BE2C (cell line): ENCODE results near the gene ECE2. TPM values are rescaled to one million over a fixed set of nuclear protein-coding genes. Genes with fewer than 3 reads are reported as not detected.
A peak's percentile ranks its signal among the peaks of the same experiment; 100 is the strongest.

ENCODE experiments used
- DNase-seq: peaks from one replicate; pipeline ENCODE4 v3.0.0-alpha.2; 2020
- H3K27me3 ChIP-seq: fragments of 250-450 bp; sonication (Bioruptor Pico); 2 replicates; pipeline ENCODE4 v1.5.1; 2020; ENCODE audit warnings: mild to moderate bottlenecking
- H3K36me3 ChIP-seq: fragments of 250-450 bp; sonication (Bioruptor Pico); 2 replicates; pipeline ENCODE4 v1.5.1; 2020; ENCODE audit warnings: mild to moderate bottlenecking
- H3K4me1 ChIP-seq: fragments of 250-450 bp; sonication (Bioruptor Pico); 2 replicates; pipeline ENCODE4 v1.5.1; 2020
- H3K4me3 ChIP-seq: 2 replicates; pipeline ENCODE4 v1.5.1; 2011; ENCODE audit warnings: low read depth, low read length
- H3K9me3 ChIP-seq: fragments of 250-450 bp; sonication (Bioruptor Pico); 2 replicates; pipeline ENCODE4 v1.5.1; 2020
- CTCF ChIP-seq: IDR thresholded peaks from 2 replicates; pipeline ENCODE4 v1.5.1; 2012; ENCODE audit warnings: mild to moderate bottlenecking, low read depth, low read length
- polyA plus RNA-seq: library from polyadenylated mRNA; unstranded; fragments of >200 nt; gene quantifications from one replicate; pipeline ENCODE4 v1.2.1, GENCODE V29; 2012; ENCODE audit warnings: low read depth, missing spikeins; ENCODE audit not compliant: insufficient read length, insufficient read depth

Gene ECE2
- polyA plus RNA-seq = 2.0 TPM

DNA sequence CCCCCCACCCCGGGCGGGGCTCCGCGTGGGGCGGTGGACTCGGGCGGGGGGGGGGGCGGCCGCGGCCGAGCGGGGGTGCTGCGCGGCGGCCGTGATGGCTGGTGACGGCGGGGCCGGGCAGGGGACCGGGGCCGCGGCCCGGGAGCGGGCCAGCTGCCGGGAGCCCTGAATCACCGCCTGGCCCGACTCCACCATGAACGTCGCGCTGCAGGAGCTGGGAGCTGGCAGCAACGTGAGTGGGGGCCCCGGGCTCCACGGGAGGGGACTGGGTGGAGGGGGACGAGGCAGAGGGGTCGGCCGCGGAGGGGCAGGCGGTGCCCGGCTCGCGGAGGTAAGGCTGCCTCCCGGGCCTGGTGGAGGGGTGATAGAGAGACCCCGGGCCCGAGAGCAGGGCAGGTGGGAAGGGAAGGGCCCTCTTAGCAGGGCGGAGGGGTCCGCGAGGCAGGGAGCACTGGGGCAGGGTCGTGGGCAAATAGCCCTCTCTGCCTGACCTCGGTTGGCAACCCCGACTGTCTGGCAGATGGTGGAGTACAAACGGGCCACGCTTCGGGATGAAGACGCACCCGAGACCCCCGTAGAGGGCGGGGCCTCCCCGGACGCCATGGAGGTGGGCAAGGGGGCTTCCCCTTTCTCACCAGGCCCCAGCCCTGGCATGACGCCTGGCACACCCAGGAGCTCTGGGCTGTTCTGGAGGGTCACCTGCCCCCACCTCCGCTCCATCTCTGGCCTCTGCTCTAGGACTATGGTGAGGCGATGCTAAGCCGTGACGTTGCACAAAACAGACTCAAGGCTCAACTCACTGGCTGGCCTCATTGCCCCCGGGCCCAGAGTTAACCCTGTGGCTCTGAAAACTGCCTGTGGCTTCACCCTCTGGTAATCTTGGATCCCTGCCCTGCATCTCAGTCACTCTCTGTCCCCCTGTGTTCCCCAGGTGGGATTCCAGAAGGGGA is at the start of gene ECE2:
Gene ECE2 (plus strand): TSS at position 62 of the 950 bp plus-strand sequence. CDS start 132 bp downstream, at position 194.
- Histone ChIP-seq H3K4me3 (peak within 1 kb of the TSS; percentile 28), H3K36me3 (no peaks in the 10 kb centered on the region), H3K27me3 (no peaks in the 10 kb centered on the region), H3K9me3 (no peaks in the 10 kb centered on the region), H3K4me1 (no peaks in the 10 kb centered on the region)
- no peak for TF ChIP-seq CTCF
- DNase-seq = no peak

DNA sequence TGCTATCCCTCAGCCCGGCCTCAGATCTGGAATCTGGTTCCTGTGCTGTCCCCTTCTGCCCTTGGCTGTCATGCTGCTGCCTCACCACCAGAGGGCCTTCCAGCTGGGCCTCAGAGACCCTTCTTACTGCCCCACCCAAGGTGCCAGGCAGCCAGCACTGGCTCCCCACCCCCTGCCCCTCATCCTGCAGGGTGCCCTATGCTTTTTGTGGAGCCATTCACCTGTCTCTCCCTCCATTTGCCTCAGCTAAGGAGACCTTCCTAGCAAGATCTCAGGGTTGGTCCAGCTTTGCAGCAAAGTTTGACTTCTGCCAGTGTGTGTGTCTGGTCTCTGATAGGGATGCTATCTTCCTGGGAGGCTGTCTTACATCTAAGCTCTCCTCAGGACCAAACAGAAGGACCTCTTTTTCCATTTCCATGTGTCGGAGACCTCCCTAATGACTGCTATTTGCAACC is 48.3 kb upstream of the ECE2 start:
- Histone ChIP-seq H3K4me3 (no peak overlapping the region), H3K27me3 (peaks cover 26% of the 10 kb centered on the region), H3K4me1 (no peaks in the 10 kb centered on the region; the same call in 1 of the 2 replicates), H3K36me3 (no peaks in the 10 kb centered on the region), H3K9me3 (no peaks in the 10 kb centered on the region)
- DNase-seq = peak; percentile 55
- TF ChIP-seq CTCF = peak; percentile 81

DNA sequence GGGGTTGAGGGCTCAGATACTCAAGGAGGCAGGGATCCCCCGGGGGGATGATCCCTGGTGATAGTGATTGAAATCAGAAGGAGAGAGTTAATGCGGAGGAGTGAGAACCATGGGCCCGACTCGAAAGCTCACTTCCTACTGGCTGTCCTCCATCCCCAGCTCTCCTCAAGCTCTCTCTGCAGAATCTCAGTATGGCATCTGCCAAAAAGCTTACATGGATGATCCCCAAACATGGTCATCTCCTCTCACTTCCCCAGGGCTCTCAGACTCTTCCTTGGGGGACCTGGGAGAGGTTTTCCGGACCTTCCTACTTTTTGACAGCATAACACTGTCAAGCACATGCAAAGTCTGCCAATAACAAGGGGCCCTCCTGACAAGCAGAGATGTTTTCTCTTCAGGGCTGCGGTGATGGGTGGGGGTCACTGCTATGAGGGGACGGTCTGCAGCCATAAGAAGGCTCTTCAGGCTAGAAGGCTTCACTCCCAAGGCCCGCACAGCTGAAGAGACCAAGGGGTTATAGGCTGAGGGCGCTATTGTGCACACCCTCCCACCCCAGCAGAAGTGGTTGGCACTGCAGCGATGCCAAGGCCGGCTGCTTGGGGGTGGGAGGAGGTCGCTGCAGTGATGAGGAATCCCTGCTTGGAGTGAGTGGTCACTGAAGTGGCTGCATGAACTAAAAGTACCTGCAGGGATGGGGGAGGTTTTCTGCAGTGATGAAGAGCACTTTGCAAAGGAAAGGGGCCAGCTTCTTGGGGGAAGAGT is 47.3 kb upstream of the ECE2 start:
- no peaks in the 10 kb centered on the region for H3K9me3 ChIP-seq
- no peaks in the 10 kb centered on the region; the same call in 1 of the 2 replicates for H3K4me1 ChIP-seq
- H3K4me3 ChIP-seq = peak overlapping the region; percentile 55
- DNase-seq = no peak
- no peaks in the 10 kb centered on the region for H3K36me3 ChIP-seq
- peaks cover 26% of the 10 kb centered on the region for H3K27me3 ChIP-seq
- no peak for TF ChIP-seq CTCF

DNA sequence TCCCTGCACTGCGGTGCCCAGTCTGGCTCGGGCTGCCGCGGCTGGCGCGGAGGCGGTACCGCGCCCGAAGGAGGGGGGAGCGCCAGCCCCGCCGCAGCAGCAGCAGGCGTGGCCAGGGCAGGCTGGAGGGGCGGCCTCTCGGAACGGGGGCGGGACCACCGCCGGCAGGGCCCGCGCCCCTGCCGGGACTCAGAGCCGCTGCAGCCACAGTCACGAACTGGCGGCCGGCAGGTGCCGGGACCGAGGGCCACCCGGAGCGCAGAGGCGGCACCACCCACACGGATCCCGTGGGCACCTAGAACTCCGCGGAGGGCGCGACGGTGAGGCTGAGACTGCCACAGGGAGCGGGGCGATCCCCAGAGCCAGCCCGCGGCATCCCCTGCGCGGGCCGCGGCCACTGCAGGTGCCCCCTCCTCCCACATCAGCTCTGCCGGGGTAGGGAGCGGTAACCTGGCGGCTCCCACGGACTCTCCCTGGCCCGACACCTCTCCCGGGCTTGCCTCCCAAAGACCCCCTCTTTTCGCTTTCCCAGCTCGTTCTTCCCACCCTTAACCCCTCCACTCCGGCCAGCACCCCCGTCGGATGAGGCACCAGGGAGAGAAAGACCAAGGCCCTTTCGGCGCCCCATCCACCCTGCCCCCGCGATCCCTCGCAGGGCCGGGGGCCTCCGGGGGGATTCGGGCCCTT is 46.3 kb upstream of the ECE2 start, which contains the start of gene VWA5B2:
Gene VWA5B2 (plus strand): TSS at position 192 of the 687 bp plus-strand sequence. CDS start 944 bp downstream, outside the sequence.
- peak; percentile 87 for DNase-seq
- peaks cover 26% of the 10 kb centered on the region for H3K27me3 ChIP-seq
- no peaks in the 10 kb centered on the region for H3K36me3 ChIP-seq
- 0 out of 2 replicates have a peak, but pooled peaks have one; percentile 9 for TF ChIP-seq CTCF
- H3K4me1 ChIP-seq = peaks cover 7% of the 10 kb centered on the region
- H3K4me3 ChIP-seq = peak within 1 kb of the TSS; percentile 55
- H3K9me3 ChIP-seq = no peaks in the 10 kb centered on the region

DNA sequence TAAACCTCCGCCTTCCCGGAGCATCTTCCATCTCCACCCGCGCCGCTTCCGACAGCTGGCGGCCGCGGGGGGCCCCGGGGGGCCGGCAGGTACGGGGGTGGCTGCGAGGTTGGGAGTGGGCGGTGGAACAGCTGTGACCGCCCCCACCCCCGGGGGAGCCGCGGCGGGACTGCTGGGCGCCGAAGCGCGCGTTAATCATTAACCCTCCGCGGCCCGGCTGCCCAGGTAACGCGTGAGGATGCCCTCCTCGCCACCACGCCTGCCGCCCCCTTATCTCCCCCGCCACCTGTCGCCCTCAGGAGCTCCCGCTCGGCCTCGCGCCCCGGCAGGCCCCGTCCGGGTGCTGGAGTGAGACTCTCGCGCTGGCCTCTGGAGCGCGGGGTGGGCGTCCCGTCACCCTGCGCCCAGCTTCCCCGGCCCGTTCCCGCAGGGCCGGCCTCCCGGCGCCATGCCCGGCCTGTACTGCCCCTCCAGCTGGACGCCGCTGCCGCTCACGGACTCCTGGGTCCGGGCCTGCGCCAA is 45.7 kb upstream of the ECE2 start:
- no peak for TF ChIP-seq CTCF
- Histone ChIP-seq H3K4me3 (peak overlapping the region; percentile 55), H3K27me3 (peaks cover 26% of the 10 kb centered on the region), H3K36me3 (no peaks in the 10 kb centered on the region), H3K9me3 (no peaks in the 10 kb centered on the region), H3K4me1 (peaks cover 11% of the 10 kb centered on the region)
- no peak for DNase-seq
